Measurements from ENCODE around the gene HIVEP2.

- TF ChIP-seq POLR2A (IDR thresholded peaks at IDR 0.05; ENCODE audit: low read length) (no peak), GATA1 (IDR thresholded peaks at IDR 0.05; ENCODE audit: low read depth, low read length) (no peak)
Observed at GRCh38 chr6:142878407-142878806, 66.6 kb downstream of the HIVEP2 start.

Measured in erythroblast (primary cell).